Superior temporal gyrus (tissue), 1 donor: Measurements from ENCODE around the gene AUTS2.

ENCODE experiments used
- DNase-seq: peaks from one replicate; pipeline ENCODE4 v3.0.0-alpha.2; 2016; ENCODE audit errors: extremely low spot score

Gene AUTS2

DNA sequence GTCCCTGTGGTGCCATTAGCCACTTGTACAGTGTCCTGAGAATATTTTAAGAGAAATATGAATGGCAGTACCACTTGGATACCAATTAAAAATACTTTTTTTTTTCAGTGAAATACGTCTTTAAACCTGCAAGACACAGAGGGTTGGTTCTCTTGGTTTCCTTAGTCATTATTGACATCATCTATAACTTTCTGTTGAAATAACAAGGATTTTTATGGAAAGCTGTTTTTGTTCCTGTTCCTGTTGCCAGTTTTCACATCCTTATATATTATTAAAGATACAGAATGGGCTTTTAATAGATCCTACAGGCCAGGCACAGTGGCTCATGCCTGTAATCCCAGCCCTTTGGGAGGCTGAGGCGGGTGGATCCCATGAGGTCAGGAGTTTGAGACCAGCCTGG, 579.9 kb downstream of the AUTS2 start:
- no peak for DNase-seq

GRCh38 chr7:70178787-70179186, 580.5 kb downstream of the AUTS2 start:
- no peak for DNase-seq

GRCh38 chr7:70182521-70182920, 584.2 kb downstream of the AUTS2 start:
- no peak for DNase-seq

GRCh38 chr7:70183278-70183677, 585.0 kb downstream of the AUTS2 start:
- DNase-seq = no peak

- no peak for DNase-seq
These were observed 590.8 kb downstream of the AUTS2 start for GRCh38 chr7:70188901-70189650.

GRCh38 chr7:70189776-70190175, 591.5 kb downstream of the AUTS2 start:
- DNase-seq = no peak

DNA sequence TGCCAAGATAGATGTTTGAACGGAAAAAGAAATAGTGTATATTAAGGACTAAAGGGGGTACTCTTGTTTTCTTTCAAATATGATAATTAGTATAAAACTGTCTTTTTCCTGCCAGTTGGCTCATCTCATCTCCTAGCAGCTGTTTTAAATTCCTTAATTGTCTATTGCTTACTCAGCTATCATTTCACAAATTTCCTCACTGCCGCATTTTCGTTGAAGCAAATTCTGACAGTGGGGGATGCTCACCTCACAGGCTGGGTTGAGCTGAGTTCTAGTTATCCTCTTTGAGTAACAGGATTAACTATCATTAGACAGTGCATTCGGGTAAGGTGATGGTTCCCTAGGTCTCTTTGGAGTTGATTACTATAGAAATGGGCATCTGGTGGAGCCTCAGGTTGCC, 592.0 kb downstream of the AUTS2 start:
- no peak for DNase-seq

- peak; percentile 32 for DNase-seq
These were observed 595.2 kb downstream of the AUTS2 start for GRCh38 chr7:70193514-70193913.

DNA sequence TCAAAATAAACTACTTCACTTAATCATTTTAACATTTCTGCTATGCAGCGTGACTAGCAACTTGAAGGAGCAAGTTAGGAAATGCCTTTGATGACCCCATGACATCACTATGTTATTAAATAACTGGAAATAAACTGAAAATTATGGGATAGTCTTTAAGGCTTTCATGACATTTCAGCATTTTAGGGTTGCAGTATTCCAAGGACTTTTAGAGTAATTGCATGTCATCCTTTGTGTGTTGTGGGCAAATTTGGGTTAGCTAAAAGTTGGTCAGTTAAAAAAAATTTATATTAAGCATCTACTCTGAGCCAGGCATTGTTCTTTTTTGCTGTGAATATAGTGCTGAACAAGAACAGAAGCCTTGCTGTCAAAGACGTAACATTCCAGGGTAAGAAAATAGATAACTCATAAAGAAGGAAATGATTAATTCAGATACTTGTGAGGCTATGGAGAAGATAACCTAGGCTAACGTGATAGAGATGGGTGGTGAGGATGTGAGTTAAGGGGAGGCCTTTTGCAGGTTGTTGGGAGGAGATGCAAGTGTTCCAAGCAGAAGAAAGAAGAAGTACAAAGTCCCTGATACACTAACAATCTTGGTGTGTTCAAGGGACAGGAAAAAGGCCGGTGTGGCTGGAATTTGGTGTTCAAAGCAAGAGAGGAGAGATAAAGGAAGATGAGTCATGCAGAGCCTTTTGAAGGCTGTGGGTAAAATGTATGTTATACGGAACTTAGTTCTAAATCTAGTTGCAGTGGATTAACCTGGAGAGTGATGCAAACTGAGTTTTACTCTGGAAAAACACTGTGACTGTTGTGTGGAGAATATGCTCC, 610.2 kb downstream of the AUTS2 start:
- no peak for DNase-seq

DNA sequence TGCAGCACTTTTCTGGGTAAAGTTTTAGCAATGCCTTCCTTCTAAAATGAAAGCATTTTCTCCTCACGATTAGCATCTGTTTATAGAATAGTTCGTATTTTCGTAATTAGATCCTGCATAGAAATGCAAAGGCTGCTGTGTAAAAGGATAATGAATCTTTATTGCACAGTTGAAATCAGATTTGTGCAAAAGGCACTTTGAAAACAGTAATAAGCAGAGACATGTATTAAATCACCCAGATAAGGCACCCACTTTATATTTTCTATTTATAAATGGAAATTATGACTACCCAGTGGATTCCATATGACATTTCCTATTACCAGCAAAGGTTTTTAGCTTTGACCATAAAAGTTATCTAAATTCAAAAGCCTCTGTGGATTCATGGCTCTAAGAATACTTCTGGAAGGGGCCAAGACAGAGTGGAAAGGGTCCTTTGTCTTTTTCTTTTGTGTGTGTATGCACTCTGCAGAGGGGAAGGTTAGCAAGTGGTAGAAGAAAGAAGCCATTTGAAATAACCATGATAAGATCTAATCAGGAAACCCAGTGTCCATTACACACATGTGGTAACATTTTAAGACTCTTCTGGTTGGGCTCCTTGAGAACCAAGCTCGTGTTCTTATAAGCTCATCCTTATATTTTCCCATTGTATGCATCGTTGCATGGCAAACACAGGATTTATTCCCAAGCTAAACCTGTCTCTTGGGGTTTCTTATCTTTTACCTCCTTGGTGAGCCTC, 612.1 kb downstream of the AUTS2 start:
- DNase-seq = no peak

GRCh38 chr7:70210936-70211310, 612.6 kb downstream of the AUTS2 start:
- no peak for DNase-seq

- peak; percentile 29 for DNase-seq
These were observed 614.0 kb downstream of the AUTS2 start for GRCh38 chr7:70212281-70212680.

- no peak for DNase-seq
These were observed 615.8 kb downstream of the AUTS2 start for GRCh38 chr7:70214071-70214470.

- no peak for DNase-seq
These were observed 617.2 kb downstream of the AUTS2 start for GRCh38 chr7:70215491-70215890.

- DNase-seq = no peak
These were observed 619.3 kb downstream of the AUTS2 start for GRCh38 chr7:70217571-70217970.

DNA sequence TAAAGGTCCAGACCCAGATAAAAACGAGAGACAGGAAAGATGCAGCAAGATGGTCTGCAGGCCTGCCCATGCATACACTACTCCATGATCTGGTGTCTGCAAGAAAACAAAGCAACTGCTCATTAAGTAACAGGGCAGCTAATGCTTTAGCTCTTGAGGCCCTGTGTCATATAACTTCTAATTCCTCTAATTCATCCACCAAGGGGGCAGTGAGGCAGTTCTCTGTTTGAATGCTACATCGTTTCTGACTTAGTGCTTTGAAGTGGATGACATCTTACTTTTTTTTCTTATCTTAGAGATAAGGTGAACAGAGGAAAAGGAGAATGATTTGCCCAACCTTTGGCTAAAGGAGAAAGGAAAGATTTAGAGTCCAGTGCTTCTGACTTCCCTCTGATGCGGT, 619.7 kb downstream of the AUTS2 start:
- DNase-seq = no peak

- DNase-seq = no peak
These were observed 620.8 kb downstream of the AUTS2 start for GRCh38 chr7:70219061-70219460.

- DNase-seq = no peak
These were observed 631.0 kb downstream of the AUTS2 start for GRCh38 chr7:70229242-70229641.

- no peak for DNase-seq
These were observed 632.5 kb downstream of the AUTS2 start for GRCh38 chr7:70230761-70231160.

GRCh38 chr7:70233776-70234175, 635.5 kb downstream of the AUTS2 start:
- no peak for DNase-seq

- no peak for DNase-seq
These were observed 639.0 kb downstream of the AUTS2 start for GRCh38 chr7:70237256-70237655.

DNA sequence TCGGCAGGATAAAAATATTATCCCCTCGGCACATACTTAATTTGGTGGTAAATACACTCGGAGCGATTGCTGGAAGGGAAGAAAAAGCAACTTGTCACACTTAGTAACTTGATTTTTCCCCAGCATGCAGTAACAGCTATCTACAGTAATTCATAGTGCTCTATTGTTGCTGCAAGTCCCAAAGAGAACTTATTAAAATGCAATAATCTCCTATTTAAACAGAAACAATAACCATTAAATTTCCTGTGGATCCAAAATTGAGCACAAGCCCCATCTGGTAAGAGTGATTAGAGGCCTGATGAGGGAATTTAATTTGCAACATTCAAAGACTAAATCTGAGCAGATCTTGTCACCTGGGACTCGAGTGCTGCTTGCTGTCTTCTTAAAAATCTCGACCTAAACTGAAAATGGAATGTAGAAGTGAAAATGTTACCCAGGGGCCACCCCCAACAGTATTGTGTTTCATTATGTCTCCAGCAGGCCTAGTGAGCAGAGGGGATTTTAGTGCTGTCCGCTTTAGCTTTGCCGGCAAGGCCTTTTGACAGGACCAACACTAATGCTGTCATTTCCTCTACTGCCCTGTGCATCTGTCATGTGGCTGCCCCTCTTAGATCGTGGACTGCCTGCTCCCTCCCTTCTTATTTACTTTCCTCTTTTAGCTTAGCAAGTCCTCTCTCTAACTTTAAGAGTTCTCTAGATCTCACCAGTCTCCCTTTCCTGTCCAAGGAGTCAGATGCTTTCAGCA, 639.7 kb downstream of the AUTS2 start:
- DNase-seq = no peak
